ENCODE data around the gene ADAT3.
A peak's percentile ranks its signal among the peaks of the same experiment; 100 is the strongest.
"Not testable (repeated sequence)": the region's sequence is repeated elsewhere in the genome, so short reads cannot be mapped to it uniquely, and the experiment has no call there.

ADAT3 gene

GRCh38 chr19:1866693-1867348, 38.4 kb upstream of the ADAT3 start:
- DNase-seq (ENCODE audit: low read depth), result no peak

GRCh38 chr19:1867349-1867724, 37.9 kb upstream of the ADAT3 start:
- no peak for DNase-seq (ENCODE audit: low read depth)

- no peak for DNase-seq (ENCODE audit: low read depth)
These were observed 36.2 kb upstream of the ADAT3 start for GRCh38 chr19:1868971-1869370.

GRCh38 chr19:1871140-1871597, 34.0 kb upstream of the ADAT3 start:
- no peak for DNase-seq (ENCODE audit: low read depth)

GRCh38 chr19:1871630-1872029, 33.6 kb upstream of the ADAT3 start:
- no peak for DNase-seq (ENCODE audit: low read depth)

GRCh38 chr19:1872807-1873523, 32.2 kb upstream of the ADAT3 start:
- DNase-seq (ENCODE audit: low read depth), result no peak

- DNase-seq (ENCODE audit: low read depth), result no peak
These were observed 31.4 kb upstream of the ADAT3 start for GRCh38 chr19:1873524-1874473.

- DNase-seq (ENCODE audit: low read depth), result no peak
These were observed 30.5 kb upstream of the ADAT3 start for GRCh38 chr19:1874554-1875185.

GRCh38 chr19:1875265-1875645, 29.9 kb upstream of the ADAT3 start:
- DNase-seq (ENCODE audit: low read depth), result not testable (repeated sequence)

- DNase-seq (ENCODE audit: low read depth), result peak; percentile 79
These were observed 29.3 kb upstream of the ADAT3 start for GRCh38 chr19:1875646-1876495.

- not testable (repeated sequence) for DNase-seq (ENCODE audit: low read depth)
These were observed 28.5 kb upstream of the ADAT3 start for GRCh38 chr19:1876496-1877279.

GRCh38 chr19:1877280-1877660, 27.9 kb upstream of the ADAT3 start:
- DNase-seq (ENCODE audit: low read depth), result not testable (repeated sequence)

- DNase-seq (ENCODE audit: low read depth), result not testable (repeated sequence)
These were observed 26.6 kb upstream of the ADAT3 start for GRCh38 chr19:1878583-1878982.

- not testable (repeated sequence) for DNase-seq (ENCODE audit: low read depth)
These were observed 25.2 kb upstream of the ADAT3 start for GRCh38 chr19:1879982-1880381.

- no peak for DNase-seq (ENCODE audit: low read depth)
These were observed 24.4 kb upstream of the ADAT3 start for GRCh38 chr19:1880611-1881392.

GRCh38 chr19:1881393-1882088, 23.7 kb upstream of the ADAT3 start:
- DNase-seq (ENCODE audit: low read depth), result not testable (repeated sequence)

- peak; percentile 63 for DNase-seq (ENCODE audit: low read depth)
These were observed 23.0 kb upstream of the ADAT3 start for GRCh38 chr19:1882089-1882785.
